Kidney (tissue), 14 donors: ENCODE data around the gene ARHGAP44. TPM values are rescaled to one million over a fixed set of nuclear protein-coding genes. Genes with fewer than 3 reads are reported as not detected.

Experiments
- DNase-seq, 5 donors: peaks; one replicate each; pipeline ENCODE4 v3.0.0-alpha.2; 2013 to 2020
- FAIRE-seq: peaks from 2 replicates; lab custom pipeline; 2012; peaks lifted over from hg19 to GRCh38; lab: Jason Lieb, UNC
- H3K27ac ChIP-seq, 2 donors: one replicate each; pipeline ENCODE4 v1.7.0; 2013; ENCODE audit warnings: low read depth in 2 of 2, low read length in 2 of 2, inconsistent platforms in 1 of 2
- H3K27me3 ChIP-seq: one replicate; pipeline ENCODE4 v1.7.1; 2013; ENCODE audit warnings: low read length, inconsistent platforms; ENCODE audit not compliant: control insufficient read depth, insufficient read depth
- H3K36me3 ChIP-seq, 3 donors: one replicate each; pipeline versions ENCODE4 v1.7.0 to v1.7.1; 2013; ENCODE audit warnings: low read length in 3 of 3, control low read depth in 1 of 3, inconsistent platforms in 1 of 3; ENCODE audit not compliant: insufficient read depth in 3 of 3, control insufficient read depth in 2 of 3
- H3K4me1 ChIP-seq, 3 donors: one replicate each; pipeline versions ENCODE4 v1.7.0 to v1.7.1; 2013; ENCODE audit warnings: low read length in 3 of 3, inconsistent platforms in 1 of 3, low read depth in 1 of 3; ENCODE audit not compliant: control insufficient read depth in 2 of 3, insufficient read depth in 2 of 3
- H3K4me3 ChIP-seq, 3 donors: one replicate each; pipeline versions ENCODE4 v1.7.0 to v1.8.1; 2013; ENCODE audit warnings: low read length in 3 of 3, control low read depth in 1 of 3, inconsistent platforms in 1 of 3
- H3K9ac ChIP-seq, 3 donors: one replicate each; pipeline versions ENCODE4 v1.7.0 to v1.7.1; 2013; ENCODE audit warnings: low read length in 3 of 3, control low read depth in 1 of 3, inconsistent platforms in 1 of 3
- H3K9me3 ChIP-seq, 3 donors: one replicate each; pipeline versions ENCODE4 v1.7.0 to v1.7.1; 2013; ENCODE audit warnings: low read length in 3 of 3, control low read depth in 1 of 3, inconsistent platforms in 1 of 3; ENCODE audit not compliant: control insufficient read depth in 2 of 3, insufficient read depth in 1 of 3
- intact Hi-C: fragments of 100-400 bp; cut with DNase I; formaldehyde crosslinking; loops from one replicate; pipeline ENCODE4 v1.11.1; 2022
- microRNA-seq: library from miRNA; unstranded; fragments of <30 nt; microRNA quantifications from one replicate; pipeline ENCODE4 v1.2.0, GENCODE V29; 2020
- polyA plus RNA-seq: library from polyadenylated mRNA; stranded (reverse); fragments of 350-450 nt; fragmentation: Illumina TruSeq; extraction: RNeasy Lipid Tissue Mini Kit (QIAGEN cat#74804); gene quantifications from one replicate; pipeline ENCODE4 v1.2.3, GENCODE V29; 2014; ENCODE audit warnings: low read depth, low replicate concordance; ENCODE audit not compliant: insufficient read depth
- total RNA-seq: library from RNA; stranded (reverse); fragmentation: NEBNext Ultra II Directional; extraction: Animal tissue kit (Norgen Biotek cat#: 25700); gene quantifications from one replicate; pipeline ENCODE4 v1.2.1, GENCODE V29; 2021
- TF ChIP-seq, protein P1 (sequence below): IDR thresholded peaks from 3 replicates; pipeline ENCODE4 v1.5.1; 2012; ENCODE audit warnings: mild to moderate bottlenecking, moderate library complexity, borderline replicate concordance; ENCODE audit not compliant: insufficient read depth; ENCODE audit errors: extremely low read depth
- donor health status: control.
- donor health status: control.
- donor health status: control.
- donor health status: control.
- donor health status: control.
- donor health status: DM: yes; HTN: yes; CAD: no.
- donor health status: Normal renal cell carcinoma (clear cell type).

The ARHGAP44 gene
- total and polyA plus RNA-seq, 2 donors from 2014 or later: 3.7 to 8.4 TPM

DNA sequence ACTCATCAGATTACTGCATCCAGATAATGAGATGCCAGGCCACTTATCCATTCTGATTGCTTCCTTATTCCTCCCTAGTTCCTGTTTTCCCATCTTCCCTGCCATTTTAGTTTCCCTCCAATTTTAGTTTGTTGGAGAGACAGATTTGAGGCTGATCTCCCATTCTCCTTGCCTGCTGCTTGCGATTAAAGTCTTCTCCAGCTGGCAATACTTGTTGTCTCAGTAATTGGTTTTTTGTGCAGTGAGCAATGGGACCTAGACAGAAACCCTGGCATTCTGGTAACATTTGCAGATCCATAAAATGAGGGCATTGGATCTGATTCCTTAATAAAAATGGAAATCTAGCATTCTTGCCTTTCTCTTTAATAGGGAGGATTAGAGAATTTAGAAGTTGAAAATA lies 246.1 kb downstream of the ARHGAP44 start:
- no peaks in the 10 kb centered on the region for H3K36me3 ChIP-seq
- H3K27me3 ChIP-seq: no peaks in the 10 kb centered on the region
- no peak for FAIRE-seq
- H3K4me3 ChIP-seq: no peak overlapping the region
- peaks cover 0 to 4% (median 0%) of the 10 kb centered on the region in 3 donors for H3K9me3 ChIP-seq
- no peak overlapping the region for H3K27ac ChIP-seq
- intact Hi-C loops: no loop called here
- no peaks in the 10 kb centered on the region for H3K4me1 ChIP-seq
- H3K9ac ChIP-seq: no peak overlapping the region
- no peak for DNase-seq
- TF ChIP-seq, protein P1, sequence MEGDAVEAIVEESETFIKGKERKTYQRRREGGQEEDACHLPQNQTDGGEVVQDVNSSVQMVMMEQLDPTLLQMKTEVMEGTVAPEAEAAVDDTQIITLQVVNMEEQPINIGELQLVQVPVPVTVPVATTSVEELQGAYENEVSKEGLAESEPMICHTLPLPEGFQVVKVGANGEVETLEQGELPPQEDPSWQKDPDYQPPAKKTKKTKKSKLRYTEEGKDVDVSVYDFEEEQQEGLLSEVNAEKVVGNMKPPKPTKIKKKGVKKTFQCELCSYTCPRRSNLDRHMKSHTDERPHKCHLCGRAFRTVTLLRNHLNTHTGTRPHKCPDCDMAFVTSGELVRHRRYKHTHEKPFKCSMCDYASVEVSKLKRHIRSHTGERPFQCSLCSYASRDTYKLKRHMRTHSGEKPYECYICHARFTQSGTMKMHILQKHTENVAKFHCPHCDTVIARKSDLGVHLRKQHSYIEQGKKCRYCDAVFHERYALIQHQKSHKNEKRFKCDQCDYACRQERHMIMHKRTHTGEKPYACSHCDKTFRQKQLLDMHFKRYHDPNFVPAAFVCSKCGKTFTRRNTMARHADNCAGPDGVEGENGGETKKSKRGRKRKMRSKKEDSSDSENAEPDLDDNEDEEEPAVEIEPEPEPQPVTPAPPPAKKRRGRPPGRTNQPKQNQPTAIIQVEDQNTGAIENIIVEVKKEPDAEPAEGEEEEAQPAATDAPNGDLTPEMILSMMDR: no peak

DNA sequence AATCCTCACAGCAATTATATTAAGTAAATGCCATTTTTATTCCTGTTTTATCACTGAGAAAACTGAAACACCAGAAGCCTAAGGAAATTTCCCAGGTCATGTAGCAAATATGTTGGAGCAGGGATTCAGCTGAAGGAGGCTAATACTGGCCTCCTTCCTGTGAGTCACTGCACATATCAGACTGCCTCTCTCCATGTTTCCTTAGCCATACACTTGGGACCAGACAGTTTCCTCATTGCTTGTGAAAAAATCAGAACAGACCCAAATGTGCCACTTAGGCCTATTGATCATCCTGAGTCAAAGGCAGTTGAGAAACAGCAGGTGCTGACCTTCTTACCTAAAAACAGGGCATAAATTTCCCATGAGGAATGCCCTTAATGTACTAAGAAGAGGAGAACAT lies 247.5 kb downstream of the ARHGAP44 start:
- Histone ChIP-seq H3K9ac (no peak overlapping the region), H3K27me3 (no peaks in the 10 kb centered on the region), H3K4me1 (no peaks in the 10 kb centered on the region), H3K4me3 (no peak overlapping the region), H3K27ac (no peak overlapping the region), H3K9me3 (peaks cover 0 to 4% (median 0%) of the 10 kb centered on the region in 3 donors), H3K36me3 (no peaks in the 10 kb centered on the region)
- TF ChIP-seq, protein P1: no peak
- DNase-seq (no peak), FAIRE-seq (no peak)
- intact Hi-C loops: no loop called here

DNA sequence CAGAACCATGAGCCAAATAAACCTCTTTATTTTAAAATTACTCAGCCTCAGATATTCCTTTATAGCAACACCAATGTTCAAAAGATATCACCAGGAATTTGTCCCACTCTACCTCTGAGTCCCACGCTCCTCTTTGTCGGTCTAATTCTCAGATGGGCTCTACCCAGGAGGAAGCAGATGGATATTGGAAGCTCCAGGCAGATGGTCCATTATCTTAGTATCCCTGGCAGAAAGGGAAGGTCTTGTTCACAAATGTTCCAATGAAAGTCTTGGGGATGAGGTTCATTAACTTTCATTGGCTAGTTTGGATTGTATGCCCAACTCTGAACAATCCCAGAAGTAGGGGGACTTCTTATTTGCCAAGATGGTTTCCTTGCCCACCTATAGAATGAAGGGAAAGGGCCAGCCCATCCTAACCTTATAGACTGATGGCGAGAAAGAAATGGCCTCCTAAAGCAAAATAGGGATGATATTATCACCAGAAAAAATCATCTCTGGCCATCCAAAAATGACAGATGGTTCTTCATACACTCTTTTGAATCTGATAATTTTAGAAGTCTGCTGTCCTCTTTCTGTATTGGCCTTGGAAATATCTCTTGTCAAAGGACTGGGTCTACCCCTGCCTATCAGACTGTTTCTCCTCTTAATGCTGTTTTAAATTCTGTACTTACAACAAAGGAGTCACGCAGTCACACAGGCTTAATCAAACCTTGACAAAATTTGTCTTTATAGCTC lies 249.8 kb downstream of the ARHGAP44 start:
- Histone ChIP-seq H3K27me3 (no peaks in the 10 kb centered on the region), H3K27ac (no peak overlapping the region), H3K36me3 (no peaks in the 10 kb centered on the region), H3K9me3 (peaks cover 0 to 4% (median 0%) of the 10 kb centered on the region in 3 donors), H3K4me1 (no peaks in the 10 kb centered on the region), H3K9ac (no peak overlapping the region), H3K4me3 (no peak overlapping the region)
- FAIRE-seq (no peak), DNase-seq (no peak)
- intact Hi-C loops: no loop called here
- TF ChIP-seq, protein P1: no peak

Small RNA genes within 50 kb of the gene (microRNA-seq; reads per million reads assigned to microRNA genes)
- gene MIR1269B: not detected

Other genes with a start within 250 kb of the ARHGAP44 start
- gene MYOCD, start 123.6 kb upstream of the ARHGAP44 start, total RNA-seq: 4.0 TPM
- 0.58 TPM for gene MYOCD, start 123.6 kb upstream of the ARHGAP44 start, polyA plus RNA-seq
- 57.4 TPM for gene ELAC2, start 228.5 kb downstream of the ARHGAP44 start, total RNA-seq
- 29.7 TPM for gene ELAC2, start 228.5 kb downstream of the ARHGAP44 start, polyA plus RNA-seq